Lower leg skin (tissue), 4 donors: ENCODE measurements around the gene POLR3E. TPM values are rescaled to one million over a fixed set of nuclear protein-coding genes. Genes with fewer than 3 reads are reported as not detected.

ENCODE experiments used
- DNase-seq, 2 donors: peaks; one replicate each; pipeline ENCODE4 v3.0.0-alpha.2; 2019; ENCODE audit warnings: low spot score in 2 of 2
- H3K4me3 ChIP-seq: fragments of 200-600 bp; sonication (generic); 2 replicates; pipeline ENCODE4 v1.5.1; 2017; ENCODE audit warnings: mild to moderate bottlenecking, low read depth; ENCODE audit not compliant: poor library complexity, severe bottlenecking
- CTCF ChIP-seq, 3 donors: fragments of 450-650 bp; IDR thresholded peaks; one replicate each; pipeline ENCODE4 v1.5.1; 2016; ENCODE audit warnings: antibody characterized with exemption in 3 of 3, mild to moderate bottlenecking in 3 of 3, moderate library complexity in 2 of 3
- POLR2A ChIP-seq, 2 donors: fragments of 450-650 bp; IDR thresholded peaks; one replicate each; pipeline ENCODE4 v1.6.1; 2016 to 2017; ENCODE audit warnings: antibody characterized with exemption in 2 of 2, mild to moderate bottlenecking in 1 of 2, moderate library complexity in 1 of 2
- WGBS, 2 donors: methylation state at CpG; one replicate each; pipeline ENCODE4 v1.1.5; 2018; 5-methylcytosine and 5-hydroxymethylcytosine counted together
- intact Hi-C: fragments of 100-400 bp; cut with DNase I; formaldehyde crosslinking; loops from one replicate; pipeline ENCODE4 v1.15.0; 2023; ENCODE audit warnings: low total_unique reads
- total RNA-seq, 4 donors: library from RNA; depleted of rRNA; stranded (reverse); fragments of >200 nt; gene quantifications; one replicate each; pipeline ENCODE4 v1.1.0, GENCODE V29; 2016

The POLR3E gene
- total RNA-seq, 4 donors from 2014 or later: 64.7 to 74.0 (median 71.4) TPM

GRCh38 chr16:22327446-22327775, 30.2 kb downstream of the POLR3E start:
- WGBS, 2 donors: 87 to 93% methylated on average over 5 to 6 of the region's 6 CpGs

GRCh38 chr16:22328081-22328725, 31.0 kb downstream of the POLR3E start:
- WGBS, 2 donors: 78 to 82% methylated on average over 9 to 10 of the region's 10 CpGs
- DNase-seq: peak in 1 of 2 donors; percentile 76
- TF ChIP-seq POLR2A (IDR thresholded peaks at IDR 0.05): no peak
- intact Hi-C loops: loop anchor here (10.0 kb wide), 1 partner anchor 47 kb away; the partner anchor contains the start of gene CDR2
- no peak overlapping the region for H3K4me3 ChIP-seq

More at GRCh38 chr16:22327446-22327775, 30.2 kb downstream of the POLR3E start:
- intact Hi-C loops: loop anchor here (10.0 kb wide), 1 partner anchor 47 kb away; the partner anchor contains the start of gene CDR2
- no peak overlapping the region for H3K4me3 ChIP-seq
- peak in 1 of 2 donors; percentile 74 for DNase-seq
- TF ChIP-seq CTCF (IDR thresholded peaks at IDR 0.05): no peak

- 91 to 96% methylated on average over 9 of the region's 9 CpGs for WGBS, 2 donors
These were observed 32.0 kb downstream of the POLR3E start for GRCh38 chr16:22329199-22329695.

GRCh38 chr16:22330326-22330725, 33.1 kb downstream of the POLR3E start:
- WGBS, 2 donors: 69 to 73% methylated on average over 4 of the region's 4 CpGs
- no peak for TF ChIP-seq POLR2A (IDR thresholded peaks at IDR 0.05)
- TF ChIP-seq CTCF (IDR thresholded peaks at IDR 0.05): no peak

More at GRCh38 chr16:22329199-22329695, 32.0 kb downstream of the POLR3E start:
- TF ChIP-seq POLR2A (IDR thresholded peaks at IDR 0.05): no peak
- no peak for TF ChIP-seq CTCF (IDR thresholded peaks at IDR 0.05)
- no peak overlapping the region for H3K4me3 ChIP-seq
- intact Hi-C loops: loop anchor here (10.0 kb wide), 1 partner anchor 46 kb away; the partner anchor contains the start of gene CDR2
- DNase-seq: peak in 1 of 2 donors; percentile 68

GRCh38 chr16:22333457-22333994, 36.3 kb downstream of the POLR3E start:
- intact Hi-C loops: no loop called here
- DNase-seq: peak in 1 of 2 donors; percentile 74
- H3K4me3 ChIP-seq: no peak overlapping the region
- WGBS, 2 donors: 72 to 86% methylated on average over 6 of the region's 6 CpGs
- no peak for TF ChIP-seq POLR2A (IDR thresholded peaks at IDR 0.05)

More at GRCh38 chr16:22330326-22330725, 33.1 kb downstream of the POLR3E start:
- intact Hi-C loops: no loop called here
- H3K4me3 ChIP-seq: no peak overlapping the region
- no peak for DNase-seq

GRCh38 chr16:22335668-22336246, 38.5 kb downstream of the POLR3E start:
- TF ChIP-seq CTCF (IDR thresholded peaks at IDR 0.05) (no peak), POLR2A (IDR thresholded peaks at IDR 0.05) (no peak)
- whole genome bisulfite sequencing, 2 donors: 67 to 100% methylated on average over 3 of the region's 3 CpGs
- DNase-seq: no peak
- H3K4me3 ChIP-seq: no peak overlapping the region
- intact Hi-C loops: no loop called here
